H9 (cell line): Measurements from ENCODE around the gene LRRC74B. TPM values are rescaled to one million over a fixed set of nuclear protein-coding genes. Genes with fewer than 3 reads are reported as not detected.

Experiments used
- DNase-seq: peaks from one replicate; pipeline ENCODE4 v3.0.0-alpha.2; 2017
- H2AFZ ChIP-seq: one replicate; pipeline ENCODE4 v1.6.1; 2013; ENCODE audit warnings: mild to moderate bottlenecking, low read length, control low read depth, moderate library complexity
- H2AK5ac ChIP-seq: 2 replicates; pipeline ENCODE4 v1.6.1; 2013; ENCODE audit warnings: low read length, control low read depth, mixed read lengths; ENCODE audit not compliant: insufficient read length
- H2BK120ac ChIP-seq: one replicate; pipeline ENCODE4 v1.6.1; 2013; ENCODE audit warnings: low read depth, mild to moderate bottlenecking, low read length, control low read depth, inconsistent platforms; ENCODE audit not compliant: poor library complexity, severe bottlenecking
- H2BK12ac ChIP-seq: 2 replicates; pipeline ENCODE4 v1.6.1; 2013; ENCODE audit warnings: low read length, control low read depth, mixed read lengths, low read depth; ENCODE audit not compliant: insufficient read length
- H2BK15ac ChIP-seq: 2 replicates; pipeline ENCODE4 v1.6.1; 2013; ENCODE audit warnings: low read depth, low read length, control low read depth
- H2BK20ac ChIP-seq: one replicate; pipeline ENCODE4 v1.6.1; 2013; ENCODE audit warnings: low read depth, mild to moderate bottlenecking, low read length, control low read depth, inconsistent platforms; ENCODE audit not compliant: poor library complexity, severe bottlenecking
- H2BK5ac ChIP-seq: 2 replicates; pipeline ENCODE4 v1.6.1; 2013; ENCODE audit warnings: low read length, control low read depth, mixed read lengths; ENCODE audit not compliant: insufficient read length
- H3K14ac ChIP-seq: 2 replicates; pipeline ENCODE4 v1.6.1; 2013; ENCODE audit warnings: low read length, control low read depth; ENCODE audit not compliant: insufficient read depth
- H3K18ac ChIP-seq: 2 replicates; pipeline ENCODE4 v1.6.1; 2013; ENCODE audit warnings: low read depth, mild to moderate bottlenecking, mixed read lengths, low read length, control low read depth; ENCODE audit not compliant: insufficient read length
- H3K23ac ChIP-seq: 2 replicates; pipeline ENCODE4 v1.6.1; 2013; ENCODE audit warnings: low read length, control low read depth, mixed read lengths, low read depth; ENCODE audit not compliant: insufficient read length
- H3K23me2 ChIP-seq: 2 replicates; pipeline ENCODE4 v1.6.1; 2013; ENCODE audit warnings: low read depth, mild to moderate bottlenecking, mixed read lengths, low read length, control low read depth; ENCODE audit not compliant: insufficient read length, poor library complexity, severe bottlenecking
- H3K27ac ChIP-seq: 2 replicates; pipeline ENCODE4 v1.5.1; 2013; ENCODE audit warnings: low read length, control low read depth, mixed read lengths, low read depth; ENCODE audit not compliant: insufficient read length
- H3K27me3 ChIP-seq: 2 replicates; pipeline ENCODE4 v1.6.1; 2013; ENCODE audit warnings: low read length, control low read depth, inconsistent platforms; ENCODE audit not compliant: insufficient read depth
- H3K4ac ChIP-seq: 2 replicates; pipeline ENCODE4 v1.6.1; 2013; ENCODE audit warnings: low read depth, mild to moderate bottlenecking, control low read depth, inconsistent platforms, low read length, moderate library complexity
- H3K4me1 ChIP-seq: 2 replicates; pipeline ENCODE4 v1.6.1; 2013; ENCODE audit warnings: low read length, control low read depth, inconsistent platforms; ENCODE audit not compliant: insufficient read depth
- H3K4me2 ChIP-seq: 2 replicates; pipeline ENCODE4 v1.6.1; 2013; ENCODE audit warnings: low read length, control low read depth, mixed read lengths; ENCODE audit not compliant: insufficient read length, insufficient read depth
- H3K56ac ChIP-seq: 2 replicates; pipeline ENCODE4 v1.6.1; 2013; ENCODE audit warnings: low read depth, mild to moderate bottlenecking, mixed read lengths, low read length, control low read depth; ENCODE audit not compliant: insufficient read length
- H3K79me1 ChIP-seq: 2 replicates; pipeline ENCODE4 v1.6.1; 2013; ENCODE audit warnings: low read depth, mild to moderate bottlenecking, moderate library complexity, low read length, control low read depth, inconsistent platforms; ENCODE audit not compliant: insufficient read depth, poor library complexity, severe bottlenecking
- H3K79me2 ChIP-seq: 2 replicates; pipeline ENCODE4 v1.6.1; 2013; ENCODE audit warnings: low read length, control low read depth, inconsistent platforms; ENCODE audit not compliant: insufficient read depth
- H3K9ac ChIP-seq: 2 replicates; pipeline ENCODE4 v1.6.1; 2013; ENCODE audit warnings: low read length, control low read depth, mixed read lengths; ENCODE audit not compliant: insufficient read length; ENCODE audit errors: extremely low read depth
- H3K9me3 ChIP-seq: one replicate; pipeline ENCODE4 v1.6.1; 2013; ENCODE audit warnings: low read depth, low read length, inconsistent platforms; ENCODE audit not compliant: control insufficient read depth
- H3T11ph ChIP-seq: one replicate; pipeline ENCODE4 v1.6.1; 2013; ENCODE audit warnings: mild to moderate bottlenecking, low read length, control low read depth, inconsistent platforms
- H4K20me1 ChIP-seq: one replicate; pipeline ENCODE4 v1.6.1; 2013; ENCODE audit not compliant: control insufficient read depth, insufficient read length, insufficient read depth
- H4K5ac ChIP-seq: 2 replicates; pipeline ENCODE4 v1.6.1; 2013; ENCODE audit warnings: low read depth, mild to moderate bottlenecking, mixed read lengths, low read length, control low read depth; ENCODE audit not compliant: insufficient read length
- H4K8ac ChIP-seq: replicated peaks from 2 replicates; pipeline ENCODE4 v1.6.1; 2013; ENCODE audit warnings: low read length, control low read depth, mixed read lengths, low read depth; ENCODE audit not compliant: insufficient read length
- H4K91ac ChIP-seq: 2 replicates; pipeline ENCODE4 v1.6.1; 2013; ENCODE audit warnings: low read depth, mild to moderate bottlenecking, moderate library complexity, mixed read lengths, low read length, control low read depth; ENCODE audit not compliant: insufficient read length
- H3K27ac Mint-ChIP-seq, 3 experiments: 2 replicates in 2 of 3; 3 replicates in 1 of 3; pipeline ENCODE4 v1.8.0; 2020 to 2021; ENCODE audit warnings: mixed read lengths in 3 of 3, mild to moderate bottlenecking in 1 of 3, moderate library complexity in 1 of 3
- H3K27me3 Mint-ChIP-seq: 2 replicates; pipeline ENCODE4 v1.8.0; 2021; ENCODE audit warnings: low read depth, mild to moderate bottlenecking, moderate library complexity, mixed read lengths
- H3K36me3 Mint-ChIP-seq, 3 experiments: 2 replicates in 2 of 3; 3 replicates in 1 of 3; pipeline ENCODE4 v1.8.0; 2020 to 2021; ENCODE audit warnings: low read depth in 3 of 3, mixed read lengths in 3 of 3; ENCODE audit not compliant: insufficient read depth in 1 of 3
- H3K4me1 Mint-ChIP-seq, 2 experiments: 2 replicates each; pipeline ENCODE4 v1.8.0; 2020; ENCODE audit warnings: mixed read lengths in 2 of 2
- H3K4me3 Mint-ChIP-seq, 2 experiments: 2 replicates in 1 of 2; 3 replicates in 1 of 2; pipeline ENCODE4 v1.8.0; 2020 to 2021; ENCODE audit warnings: mild to moderate bottlenecking in 2 of 2, mixed read lengths in 2 of 2, moderate library complexity in 1 of 2
- H3K9me3 Mint-ChIP-seq, 2 experiments: 2 replicates in 1 of 2; 3 replicates in 1 of 2; pipeline ENCODE4 v1.8.0; 2020; ENCODE audit warnings: mild to moderate bottlenecking in 2 of 2, mixed read lengths in 2 of 2, moderate library complexity in 1 of 2
- CTCF ChIP-seq: fragments of 200-600 bp; sonication (generic); conservative IDR thresholded peaks from 3 replicates; pipeline ENCODE4 v1.8.0; 2021; ENCODE audit warnings: antibody characterized with exemption, mild to moderate bottlenecking
- WGBS: extraction: QIAGEN DNeasy Blood & Tissue Kit; methylation state at CpG from one replicate; pipeline ENCODE4 v1.1.7; 2013; ENCODE audit warnings: missing lambda C conversion rate, low lambda C conversion rate, mixed read lengths; ENCODE audit not compliant: insufficient read length; ENCODE audit errors: extremely low coverage; 5-methylcytosine and 5-hydroxymethylcytosine counted together
- total RNA-seq: library from RNA; stranded (reverse); gene quantifications from 2 replicates; pipeline ENCODE4 v1.2.1, GENCODE V29; 2021

LRRC74B gene
- total RNA-seq, 1 experiment from 2014 or later, result not detected

GRCh38 chr22:21042978-21043859 lies 2.5 kb upstream of the LRRC74B start:
- Histone ChIP-seq H3T11ph (no peak overlapping the region), H3K9me3 (no peaks in the 10 kb centered on the region), H3K27me3 (no peaks in the 10 kb centered on the region), H3K4me1 (no peaks in the 10 kb centered on the region), H2BK12ac (no peak overlapping the region), H3K56ac (no peak overlapping the region), H2BK5ac (no peak overlapping the region), H2BK120ac (no peak overlapping the region), H2AFZ (no peak overlapping the region), H4K8ac (no peak overlapping the region), H3K4me2 (no peak overlapping the region), H3K4ac (no peak overlapping the region), H2AK5ac (no peak overlapping the region), H3K79me1 (no peaks in the 10 kb centered on the region), H3K9ac (no peak overlapping the region), H4K5ac (no peak overlapping the region), H4K20me1 (no peaks in the 10 kb centered on the region), H3K79me2 (no peaks in the 10 kb centered on the region), H2BK15ac (no peak overlapping the region), H3K18ac (no peak overlapping the region), H3K23me2 (peaks cover 4% of the 10 kb centered on the region), H3K14ac (no peak overlapping the region; the same call in 1 of the 2 replicates), H3K27ac (no peak overlapping the region), H3K23ac (no peak overlapping the region), H2BK20ac (no peak overlapping the region), H4K91ac (no peak overlapping the region)
- Mint-ChIP-seq H3K36me3 (no peaks in the 10 kb centered on the region), H3K27me3 (peaks cover 29% of the 10 kb centered on the region), H3K4me1 (peaks cover 15 to 17% of the 10 kb centered on the region in 2 experiments), H3K4me3 (peak overlapping the region in 1 of 2 experiments; percentile 2; a peak in 1 of 5 replicates), H3K9me3 (no peaks in the 10 kb centered on the region), H3K27ac (no peak overlapping the region)
- WGBS, result no CpG with 5 or more reads among the region's 6 CpGs
- DNase-seq, result no peak
- no peak for TF ChIP-seq CTCF
